ENCODE measurements around the gene WDR72. TPM values are rescaled to one million over a fixed set of nuclear protein-coding genes. Genes with fewer than 3 reads are reported as not detected.

Gene WDR72
- total and polyA plus RNA-seq, 2 of the 13 experiments (the other 11 are each of a cell fraction or from before 2014, with no cell fraction given), result 0.21 to 0.60 TPM

DNA sequence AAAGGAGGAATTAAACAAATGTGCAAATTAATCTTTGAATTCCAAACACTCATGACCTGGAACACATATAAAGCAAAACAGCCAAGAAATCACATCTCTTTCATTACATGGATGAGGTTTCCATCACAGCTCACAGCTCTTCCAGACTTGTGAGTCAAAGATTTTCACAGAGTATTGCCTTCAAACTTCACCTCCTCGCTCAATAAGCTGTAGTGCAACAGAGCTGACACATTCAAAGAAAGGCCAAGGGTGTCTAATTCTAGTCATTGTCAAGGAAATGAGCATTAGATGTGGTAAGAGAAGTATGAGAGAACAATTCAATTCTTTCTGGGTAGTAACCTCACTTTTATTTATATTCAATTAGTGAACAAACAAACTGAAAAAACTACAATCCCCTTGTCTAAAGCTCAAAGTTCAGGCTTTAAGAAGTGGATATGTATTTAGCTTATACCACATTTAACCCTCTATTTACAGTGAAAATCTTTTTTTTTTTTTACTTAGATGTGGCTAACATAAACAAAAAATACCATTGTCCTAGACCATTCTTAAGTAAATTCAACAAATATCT lies 11.9 kb downstream of the WDR72 start:
- peak; percentile 12 for DNase-seq (ENCODE audit: low spot score)
- 6% methylated on average over 1 of the region's 1 CpG for WGBS (ENCODE audit: low lambda C conversion rate)
- intact Hi-C loops (cut with micrococcal nuclease; ENCODE audit: unreplicated experiment) (no loop called here), in situ Hi-C loops (cut with HindIII; ENCODE audit: extremely low pct_ligation_motif_present, low pct_unique_long_range_greater_than_20kb) (no loop called here)
- POLR2A ChIA-PET, result no interaction called here
- H3K27ac ChIP-seq (ENCODE audit: extremely low read length, insufficient read depth, low read length), result no peak overlapping the region
- H3K9ac ChIP-seq (ENCODE audit: insufficient read depth, low read depth, low read length), result no peak overlapping the region
- no peaks in the 10 kb centered on the region for H3K79me2 ChIP-seq (ENCODE audit: insufficient read depth, low read length)
- CTCF ChIA-PET (ENCODE audit: low intra/inter-chr PET ratio, low total read pairs), result no interaction called here
- H3K9me3 ChIP-seq (ENCODE audit: low read length), result no peaks in the 10 kb centered on the region
- H4K20me1 ChIP-seq (ENCODE audit: insufficient read depth, low read length), result no peaks in the 10 kb centered on the region
- H3K4me2 ChIP-seq (ENCODE audit: low read depth, low read length), result no peak overlapping the region
- no peak overlapping the region for H2AFZ ChIP-seq (ENCODE audit: low read length)
- no TSS peak for BruUV-seq (replicated peaks)
- H3K4me1 ChIP-seq (ENCODE audit: insufficient read depth, low read length), result peaks cover 14% of the 10 kb centered on the region
- FAIRE-seq, result no peak
- peaks cover 0 to 6% of the 10 kb centered on the region in 2 experiments; a peak in 1 of 5 replicates for H3K27me3 ChIP-seq (ENCODE audit: control insufficient read depth in 1 of 2, insufficient read depth in 2 of 2, low read length in 2 of 2)
- no peak overlapping the region for H3K4me3 ChIP-seq (replicated peaks in 1 of 3; ENCODE audit: insufficient read depth in 1 of 3, low read depth in 2 of 3, low read length in 3 of 3)
- no peak; the same call in 2 of the 3 replicates for ATAC-seq
- H3K36me3 ChIP-seq (replicated peaks in 1 of 2; ENCODE audit: control insufficient read depth in 1 of 2, insufficient read depth in 2 of 2, low read length in 2 of 2), result no peaks in the 10 kb centered on the region
- TF ChIP-seq ZBTB21 (CRISPR knock-in tag; IDR thresholded peaks at IDR 0.05) (no peak), TBX3 (IDR thresholded peaks at IDR 0.05; ENCODE audit: borderline replicate concordance) (peak; percentile 55; the same call in 1 of the 2 replicates), CREM (IDR thresholded peaks at IDR 0.05) (peak; percentile 37; the same call in 1 of the 2 replicates), CREM (CRISPR knock-in tag; IDR thresholded peaks at IDR 0.05) (no peak), TCF7 (IDR thresholded peaks at IDR 0.05; ENCODE audit: low read depth) (peak; percentile 35; the same call in 1 of the 2 replicates), ELF4 (CRISPR knock-in tag; IDR thresholded peaks at IDR 0.05; ENCODE audit: borderline replicate concordance) (no peak), SYNCRIP (IDR thresholded peaks at IDR 0.05; ENCODE audit: insufficient read depth, low read depth, low read length) (no peak), NFIC (IDR thresholded peaks at IDR 0.05; ENCODE audit: low read length) (peak; percentile 49; the same call in 1 of the 2 replicates)
- TF ChIP-seq, protein P1, sequence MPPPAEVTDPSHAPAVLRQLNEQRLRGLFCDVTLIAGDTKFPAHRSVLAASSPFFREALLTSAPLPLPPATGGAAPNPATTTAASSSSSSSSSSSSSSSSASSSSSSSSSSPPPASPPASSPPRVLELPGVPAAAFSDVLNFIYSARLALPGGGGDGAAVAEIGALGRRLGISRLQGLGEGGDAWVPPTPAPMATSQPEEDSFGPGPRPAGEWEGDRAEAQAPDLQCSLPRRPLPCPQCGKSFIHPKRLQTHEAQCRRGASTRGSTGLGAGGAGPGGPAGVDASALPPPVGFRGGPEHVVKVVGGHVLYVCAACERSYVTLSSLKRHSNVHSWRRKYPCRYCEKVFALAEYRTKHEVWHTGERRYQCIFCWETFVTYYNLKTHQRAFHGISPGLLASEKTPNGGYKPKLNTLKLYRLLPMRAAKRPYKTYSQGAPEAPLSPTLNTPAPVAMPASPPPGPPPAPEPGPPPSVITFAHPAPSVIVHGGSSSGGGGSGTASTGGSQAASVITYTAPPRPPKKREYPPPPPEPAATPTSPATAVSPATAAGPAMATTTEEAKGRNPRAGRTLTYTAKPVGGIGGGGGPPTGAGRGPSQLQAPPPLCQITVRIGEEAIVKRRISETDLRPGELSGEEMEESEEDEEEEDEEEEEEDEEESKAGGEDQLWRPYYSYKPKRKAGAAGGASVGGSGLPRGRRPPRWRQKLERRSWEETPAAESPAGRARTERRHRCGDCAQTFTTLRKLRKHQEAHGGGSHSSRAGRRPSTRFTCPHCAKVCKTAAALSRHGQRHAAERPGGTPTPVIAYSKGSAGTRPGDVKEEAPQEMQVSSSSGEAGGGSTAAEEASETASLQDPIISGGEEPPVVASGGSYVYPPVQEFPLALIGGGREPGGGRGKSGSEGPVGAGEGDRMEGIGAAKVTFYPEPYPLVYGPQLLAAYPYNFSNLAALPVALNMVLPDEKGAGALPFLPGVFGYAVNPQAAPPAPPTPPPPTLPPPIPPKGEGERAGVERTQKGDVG (CRISPR knock-in tag; IDR thresholded peaks at IDR 0.05; ENCODE audit: borderline replicate concordance), result no peak
- TF ChIP-seq, protein P2, sequence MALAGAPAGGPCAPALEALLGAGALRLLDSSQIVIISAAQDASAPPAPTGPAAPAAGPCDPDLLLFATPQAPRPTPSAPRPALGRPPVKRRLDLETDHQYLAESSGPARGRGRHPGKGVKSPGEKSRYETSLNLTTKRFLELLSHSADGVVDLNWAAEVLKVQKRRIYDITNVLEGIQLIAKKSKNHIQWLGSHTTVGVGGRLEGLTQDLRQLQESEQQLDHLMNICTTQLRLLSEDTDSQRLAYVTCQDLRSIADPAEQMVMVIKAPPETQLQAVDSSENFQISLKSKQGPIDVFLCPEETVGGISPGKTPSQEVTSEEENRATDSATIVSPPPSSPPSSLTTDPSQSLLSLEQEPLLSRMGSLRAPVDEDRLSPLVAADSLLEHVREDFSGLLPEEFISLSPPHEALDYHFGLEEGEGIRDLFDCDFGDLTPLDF (CRISPR knock-in tag; IDR thresholded peaks at IDR 0.05), result no peak
- TF ChIP-seq, protein P3, sequence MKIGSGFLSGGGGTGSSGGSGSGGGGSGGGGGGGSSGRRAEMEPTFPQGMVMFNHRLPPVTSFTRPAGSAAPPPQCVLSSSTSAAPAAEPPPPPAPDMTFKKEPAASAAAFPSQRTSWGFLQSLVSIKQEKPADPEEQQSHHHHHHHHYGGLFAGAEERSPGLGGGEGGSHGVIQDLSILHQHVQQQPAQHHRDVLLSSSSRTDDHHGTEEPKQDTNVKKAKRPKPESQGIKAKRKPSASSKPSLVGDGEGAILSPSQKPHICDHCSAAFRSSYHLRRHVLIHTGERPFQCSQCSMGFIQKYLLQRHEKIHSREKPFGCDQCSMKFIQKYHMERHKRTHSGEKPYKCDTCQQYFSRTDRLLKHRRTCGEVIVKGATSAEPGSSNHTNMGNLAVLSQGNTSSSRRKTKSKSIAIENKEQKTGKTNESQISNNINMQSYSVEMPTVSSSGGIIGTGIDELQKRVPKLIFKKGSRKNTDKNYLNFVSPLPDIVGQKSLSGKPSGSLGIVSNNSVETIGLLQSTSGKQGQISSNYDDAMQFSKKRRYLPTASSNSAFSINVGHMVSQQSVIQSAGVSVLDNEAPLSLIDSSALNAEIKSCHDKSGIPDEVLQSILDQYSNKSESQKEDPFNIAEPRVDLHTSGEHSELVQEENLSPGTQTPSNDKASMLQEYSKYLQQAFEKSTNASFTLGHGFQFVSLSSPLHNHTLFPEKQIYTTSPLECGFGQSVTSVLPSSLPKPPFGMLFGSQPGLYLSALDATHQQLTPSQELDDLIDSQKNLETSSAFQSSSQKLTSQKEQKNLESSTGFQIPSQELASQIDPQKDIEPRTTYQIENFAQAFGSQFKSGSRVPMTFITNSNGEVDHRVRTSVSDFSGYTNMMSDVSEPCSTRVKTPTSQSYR (CRISPR knock-in tag; IDR thresholded peaks at IDR 0.05; ENCODE audit: borderline replicate concordance), result no peak
- TF ChIP-seq, protein P4, sequence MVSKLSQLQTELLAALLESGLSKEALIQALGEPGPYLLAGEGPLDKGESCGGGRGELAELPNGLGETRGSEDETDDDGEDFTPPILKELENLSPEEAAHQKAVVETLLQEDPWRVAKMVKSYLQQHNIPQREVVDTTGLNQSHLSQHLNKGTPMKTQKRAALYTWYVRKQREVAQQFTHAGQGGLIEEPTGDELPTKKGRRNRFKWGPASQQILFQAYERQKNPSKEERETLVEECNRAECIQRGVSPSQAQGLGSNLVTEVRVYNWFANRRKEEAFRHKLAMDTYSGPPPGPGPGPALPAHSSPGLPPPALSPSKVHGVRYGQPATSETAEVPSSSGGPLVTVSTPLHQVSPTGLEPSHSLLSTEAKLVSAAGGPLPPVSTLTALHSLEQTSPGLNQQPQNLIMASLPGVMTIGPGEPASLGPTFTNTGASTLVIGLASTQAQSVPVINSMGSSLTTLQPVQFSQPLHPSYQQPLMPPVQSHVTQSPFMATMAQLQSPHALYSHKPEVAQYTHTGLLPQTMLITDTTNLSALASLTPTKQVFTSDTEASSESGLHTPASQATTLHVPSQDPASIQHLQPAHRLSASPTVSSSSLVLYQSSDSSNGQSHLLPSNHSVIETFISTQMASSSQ (IDR thresholded peaks at IDR 0.05; ENCODE audit: low read depth), result no peak
- TF ChIP-seq, protein P4 (CRISPR knock-in tag; IDR thresholded peaks at IDR 0.05; ENCODE audit: borderline replicate concordance), result no peak

Measured in HepG2 (cell line).